Daoy (cell line): Measurements from ENCODE around the gene RPRD1A. TPM values are rescaled to one million over a fixed set of nuclear protein-coding genes. Genes with fewer than 3 reads are reported as not detected.
"Not testable (repeated sequence)": the region's sequence is repeated elsewhere in the genome, so short reads cannot be mapped to it uniquely, and the experiment has no call there.

Source experiments
- DNase-seq: peaks from one replicate; pipeline ENCODE4 v3.0.0-alpha.2; 2015; ENCODE audit warnings: low read depth
- total RNA-seq: library from RNA; depleted of rRNA; stranded (reverse); fragments of >200 nt; shearing (Covaris generic); gene quantifications from 2 replicates; pipeline ENCODE4 v1.2.3, GENCODE V29; 2014; rRNA removed

The RPRD1A gene
- total RNA-seq, 1 experiment from 2014 or later, result 47.9 TPM

GRCh38 chr18:35971661-35972196, 95.6 kb downstream of the RPRD1A start:
- DNase-seq, result no peak

- DNase-seq, result no peak
Measured at GRCh38 chr18:35969676-35970075, 97.7 kb downstream of the RPRD1A start.

- no peak for DNase-seq
Measured at GRCh38 chr18:35968278-35968880, 99.0 kb downstream of the RPRD1A start.

DNA sequence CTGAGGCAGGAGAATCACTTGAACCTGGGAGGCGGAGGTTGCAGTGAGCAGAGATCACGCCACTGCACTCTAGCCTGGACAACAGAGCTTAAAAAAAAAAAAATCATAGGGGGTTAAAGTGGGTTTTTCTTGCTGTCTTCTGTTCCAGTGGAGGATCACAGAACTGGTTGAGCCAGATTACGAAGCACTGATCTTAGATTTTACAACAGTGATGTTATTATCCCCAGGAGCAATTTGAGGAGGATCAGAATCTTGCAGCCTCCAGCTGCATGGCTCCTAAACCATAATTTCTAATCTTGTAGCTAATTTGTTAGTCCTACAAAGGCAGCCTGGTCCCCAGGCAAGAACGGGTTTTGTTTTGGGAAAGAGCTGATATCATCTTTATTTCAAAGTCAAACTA, 99.5 kb downstream of the RPRD1A start:
- not testable (repeated sequence) for DNase-seq

- no peak for DNase-seq
Measured at GRCh38 chr18:35964319-35964718, 103.0 kb downstream of the RPRD1A start.

GRCh38 chr18:35962320-35962719, 105.0 kb downstream of the RPRD1A start:
- no peak for DNase-seq

DNA sequence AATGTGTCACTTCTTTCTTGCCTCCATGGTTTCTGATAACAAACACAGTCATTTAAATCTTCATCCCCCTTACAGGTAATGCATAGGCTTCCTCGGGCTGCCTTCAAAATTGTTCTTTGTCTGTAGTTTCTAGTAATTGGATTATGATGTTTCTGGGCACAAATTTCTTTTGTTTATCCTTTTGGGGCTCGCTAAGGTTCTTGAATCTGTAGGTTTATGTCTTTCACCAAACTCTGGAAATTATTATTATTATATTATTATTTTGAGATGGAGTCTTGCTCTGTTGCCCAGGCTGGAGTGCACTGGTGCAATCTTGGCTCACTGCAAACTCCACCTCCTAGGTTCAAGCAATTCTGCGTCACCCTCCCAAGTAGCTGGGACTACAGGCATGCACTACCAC, 111.1 kb downstream of the RPRD1A start:
- no peak for DNase-seq

GRCh38 chr18:35953688-35954087, 113.7 kb downstream of the RPRD1A start:
- DNase-seq, result no peak

DNA sequence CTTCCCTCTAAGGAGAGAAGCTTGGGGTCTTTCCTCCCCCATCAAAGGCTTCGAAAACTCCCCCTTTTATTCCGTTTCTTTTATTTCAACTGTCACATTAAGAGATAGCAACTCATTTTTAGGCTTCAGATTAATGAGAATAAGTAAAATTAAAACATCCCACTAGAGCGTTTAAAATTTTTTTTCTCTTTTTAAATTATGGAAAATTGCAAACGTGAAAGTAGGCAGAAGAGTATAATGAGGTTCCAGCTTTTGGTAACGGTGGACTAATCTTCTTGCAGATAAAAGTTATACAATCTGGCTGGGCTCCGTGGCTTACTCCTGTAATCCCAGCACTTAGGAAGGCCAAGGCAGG, 116.8 kb downstream of the RPRD1A start:
- DNase-seq, result no peak

DNA sequence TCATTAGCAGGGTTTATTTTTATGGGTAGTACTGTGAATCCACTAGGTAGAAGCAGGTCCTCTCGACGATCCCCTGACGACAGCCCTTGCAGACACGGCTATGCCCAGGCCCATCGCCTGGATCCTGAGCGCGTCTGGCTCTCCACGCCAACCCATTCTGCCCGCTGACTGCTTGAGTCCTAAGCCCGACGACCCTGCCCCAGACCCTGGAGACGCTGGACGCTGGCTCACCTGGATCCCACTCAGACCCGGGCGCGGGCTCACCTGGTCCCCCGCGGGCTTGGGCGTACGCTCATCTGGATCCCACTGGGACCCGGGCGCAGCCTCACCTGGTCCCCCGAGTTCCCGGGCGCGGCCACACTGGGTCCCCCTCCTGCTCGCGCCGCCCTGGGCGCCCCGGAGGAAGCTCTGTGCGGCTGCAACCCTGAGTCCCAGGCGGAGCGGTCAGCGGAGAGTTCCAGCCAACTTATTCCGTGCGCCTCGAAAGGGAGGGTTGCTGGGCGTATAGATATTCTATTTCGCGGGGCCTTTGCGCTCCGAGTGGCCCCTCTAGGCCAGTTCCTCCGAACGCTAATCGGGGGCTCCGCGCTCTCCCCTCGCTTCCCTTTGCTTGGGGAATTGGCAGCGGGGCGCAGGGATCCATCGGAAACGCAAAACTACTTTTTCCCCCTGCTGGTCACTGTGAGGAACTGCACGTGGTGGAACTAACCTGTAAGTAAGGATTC, 117.3 kb downstream of the RPRD1A start:
- DNase-seq, result peak; percentile 52

DNA sequence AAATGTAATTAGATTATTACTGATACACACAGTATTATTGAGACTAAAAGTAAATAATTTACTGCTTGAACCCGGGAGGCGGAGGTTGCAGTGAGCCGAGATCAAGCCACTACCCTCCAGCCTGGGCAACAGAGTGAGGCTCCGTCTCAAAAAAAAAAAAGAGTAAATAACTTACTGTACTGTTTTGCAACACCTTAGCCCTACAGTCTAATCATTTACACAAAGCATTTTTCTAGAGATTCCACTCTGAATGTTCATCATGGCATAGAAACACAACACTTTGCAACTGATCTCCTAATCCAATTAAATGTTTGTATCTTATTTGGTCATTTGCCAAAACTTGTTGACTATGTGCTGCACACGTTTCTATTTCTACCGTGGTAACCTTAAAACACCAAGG, 118.3 kb downstream of the RPRD1A start:
- no peak for DNase-seq

DNA sequence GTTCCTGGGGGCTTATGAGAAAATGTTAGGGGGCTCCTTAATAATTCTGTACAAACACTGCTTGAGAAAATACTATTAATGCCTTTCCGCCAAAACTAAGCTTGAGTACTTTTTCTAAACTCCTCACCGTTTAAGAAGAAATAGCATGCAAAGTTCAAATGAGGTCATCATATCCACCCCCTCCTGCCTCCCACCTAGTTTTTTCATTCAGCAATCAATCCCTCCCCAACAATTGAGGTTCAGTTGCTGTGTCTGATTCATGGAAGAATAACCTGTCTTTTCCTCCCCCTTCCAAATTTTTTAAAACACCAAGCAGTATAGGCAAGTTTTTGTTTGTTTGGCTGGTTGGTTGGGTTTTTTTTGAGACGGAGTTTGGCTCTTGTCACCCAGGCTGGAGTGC, 119.3 kb downstream of the RPRD1A start:
- DNase-seq, result no peak

GRCh38 chr18:35942661-35943060, 124.7 kb downstream of the RPRD1A start:
- no peak for DNase-seq

DNA sequence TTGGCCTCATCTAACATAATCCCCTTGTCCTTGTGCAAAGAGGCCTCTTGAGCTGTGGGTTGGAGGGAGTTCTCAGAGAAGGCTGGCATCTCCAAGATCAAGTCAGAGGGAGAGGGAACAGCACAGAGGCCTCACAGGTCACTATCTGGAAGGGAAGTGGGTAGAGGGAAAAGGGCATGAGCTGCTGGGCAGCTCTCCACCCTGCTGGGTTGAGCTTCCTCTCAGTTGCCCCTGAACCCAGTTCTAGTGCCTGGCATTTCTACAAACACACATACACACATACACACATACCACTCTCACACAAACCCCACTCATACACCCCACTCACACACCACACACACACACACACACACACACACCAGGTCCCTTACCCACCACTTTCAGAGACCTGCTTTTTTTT, 125.2 kb downstream of the RPRD1A start:
- no peak for DNase-seq

DNA sequence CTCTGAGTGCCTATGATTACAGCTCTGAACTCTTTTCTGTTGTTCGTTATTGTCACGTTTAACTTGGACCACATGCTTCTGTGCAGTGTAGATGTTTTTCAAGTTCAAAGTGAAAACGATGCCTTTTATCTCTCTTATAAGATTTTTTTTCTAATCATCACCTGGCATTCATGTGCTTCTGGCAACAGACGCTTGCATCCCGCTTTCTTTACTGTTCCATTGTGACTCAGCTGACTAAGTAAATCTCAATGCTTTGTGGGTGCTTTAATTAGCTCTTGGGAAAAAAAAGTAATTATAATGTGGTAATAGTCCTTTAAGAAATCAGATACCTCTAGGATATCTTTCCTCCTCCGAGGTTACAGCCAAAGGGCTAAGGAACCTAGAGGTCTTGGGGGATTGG, 126.1 kb downstream of the RPRD1A start:
- no peak for DNase-seq

Other genes with a start within 250 kb of the RPRD1A start
- gene SLC39A6, start 61.8 kb upstream of the RPRD1A start, total RNA-seq, result 57.9 and 66.1 TPM in 2 replicates
- gene ELP2, start 62.3 kb upstream of the RPRD1A start, total RNA-seq, result 77.4 and 80.6 TPM in 2 replicates
- 4.4 and 4.5 TPM in 2 replicates for gene MOCOS, start 119.9 kb upstream of the RPRD1A start, total RNA-seq
- gene FHOD3, start 230.2 kb upstream of the RPRD1A start, total RNA-seq, result 16.3 and 17.8 TPM in 2 replicates